Breast epithelium (tissue), 3 donors: ENCODE data around the gene TXLNG.
"Not testable (repeated sequence)": the region's sequence is repeated elsewhere in the genome, so short reads cannot be mapped to it uniquely, and the experiment has no call there.

Experiments
- CTCF ChIP-seq, 3 donors: fragments of 450-650 bp; IDR thresholded peaks; one replicate each; pipeline ENCODE4 v1.5.1; 2016 to 2017; ENCODE audit warnings: antibody characterized with exemption in 3 of 3, mild to moderate bottlenecking in 3 of 3, moderate library complexity in 3 of 3
- POLR2A ChIP-seq: fragments of 450-650 bp; IDR thresholded peaks from one replicate; pipeline ENCODE4 v1.6.1; 2016; ENCODE audit warnings: antibody characterized with exemption, mild to moderate bottlenecking, moderate library complexity
- POLR2AphosphoS5 ChIP-seq, 3 donors: sonication (generic); formaldehyde crosslinking; IDR thresholded peaks; one replicate each; pipeline ENCODE4 v1.6.1; 2017; ENCODE audit warnings: antibody characterized with exemption in 3 of 3

- TF ChIP-seq POLR2A; CTCF (IDR thresholded peaks at IDR 0.05); POLR2AphosphoS5 (IDR thresholded peaks at IDR 0.05): not testable (repeated sequence)
Measured at GRCh38 chrX:16856076-16856404, 69.8 kb downstream of the TXLNG start.
